ACC112 (cell line): ENCODE data around the gene TNNC1.

ENCODE experiments used
- H2AFZ ChIP-seq: fragments of 200-600 bp; sonication (generic); one replicate; pipeline ENCODE4 v1.6.0; 2017; ENCODE audit warnings: antibody characterized with exemption, low read length; ENCODE audit not compliant: unreplicated experiment
- H3K27ac ChIP-seq: fragments of 200-600 bp; sonication (generic); 2 replicates; pipeline ENCODE4 v1.5.1; 2014; ENCODE audit warnings: low read depth, mild to moderate bottlenecking, antibody characterized with exemption, low read length, moderate library complexity
- H3K27me3 ChIP-seq: fragments of 200-600 bp; sonication (generic); 2 replicates; pipeline ENCODE4 v1.6.1; 2014; ENCODE audit warnings: mild to moderate bottlenecking, antibody characterized with exemption, low read length, moderate library complexity, mixed read lengths; ENCODE audit not compliant: insufficient read depth
- H3K36me3 ChIP-seq: fragments of 200-600 bp; sonication (generic); 2 replicates; pipeline ENCODE4 v1.6.1; 2016; ENCODE audit warnings: mild to moderate bottlenecking, antibody characterized with exemption, low read length, moderate library complexity, mixed read lengths; ENCODE audit not compliant: insufficient read depth
- H3K4me1 ChIP-seq: fragments of 200-600 bp; sonication (generic); one replicate; pipeline ENCODE4 v1.6.1; 2016; ENCODE audit warnings: low read length, mixed read lengths; ENCODE audit not compliant: insufficient read depth, unreplicated experiment, control insufficient read depth
- H3K4me3 ChIP-seq: fragments of 200-600 bp; sonication (generic); 2 replicates; pipeline ENCODE4 v1.5.1; 2014; ENCODE audit warnings: mild to moderate bottlenecking, low read depth, low read length
- H3K79me2 ChIP-seq: fragments of 200-600 bp; sonication (generic); one replicate; pipeline ENCODE4 v1.6.0; 2016; ENCODE audit warnings: low read length; ENCODE audit not compliant: control insufficient read depth, unreplicated experiment, insufficient read depth

Gene TNNC1

DNA sequence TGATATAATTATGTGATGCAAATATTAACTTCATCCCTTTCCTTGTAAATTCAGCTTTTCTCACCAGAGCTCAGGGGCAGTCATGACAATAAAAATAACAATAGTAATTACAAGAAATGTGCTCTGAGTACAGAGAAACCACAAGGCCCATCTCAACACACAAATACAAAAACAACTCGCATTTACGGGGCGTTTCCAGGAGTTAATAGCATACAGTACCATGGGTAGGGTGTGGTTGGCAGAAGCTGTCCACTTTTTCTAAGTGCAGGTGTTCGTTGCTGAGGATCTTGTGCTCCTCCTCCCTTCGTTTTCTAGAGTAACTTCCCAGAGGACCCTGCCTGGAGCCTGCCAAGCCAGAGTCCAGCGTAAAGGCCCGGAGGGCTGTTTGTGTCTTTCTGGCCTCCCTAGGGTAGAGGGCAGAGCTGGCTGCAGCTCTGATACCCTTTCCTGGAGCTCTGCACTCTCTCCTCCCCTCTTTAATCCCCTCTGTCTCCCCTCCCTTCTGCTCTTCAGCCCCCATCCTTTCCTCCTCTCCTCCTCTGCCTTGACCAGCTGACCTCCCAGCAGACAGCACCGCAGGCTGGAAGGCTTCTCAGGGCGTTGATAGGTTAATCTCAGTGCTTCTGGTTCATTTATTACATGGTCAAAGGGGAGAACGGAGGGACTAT lies 20.4 kb downstream of the TNNC1 start:
- Histone ChIP-seq H3K36me3 (no peaks in the 10 kb centered on the region), H3K4me1 (peaks cover 7% of the 10 kb centered on the region), H3K79me2 (no peaks in the 10 kb centered on the region), H3K27me3 (no peaks in the 10 kb centered on the region), H3K4me3 (no peak overlapping the region), H3K27ac (no peak overlapping the region), H2AFZ (no peak overlapping the region)

DNA sequence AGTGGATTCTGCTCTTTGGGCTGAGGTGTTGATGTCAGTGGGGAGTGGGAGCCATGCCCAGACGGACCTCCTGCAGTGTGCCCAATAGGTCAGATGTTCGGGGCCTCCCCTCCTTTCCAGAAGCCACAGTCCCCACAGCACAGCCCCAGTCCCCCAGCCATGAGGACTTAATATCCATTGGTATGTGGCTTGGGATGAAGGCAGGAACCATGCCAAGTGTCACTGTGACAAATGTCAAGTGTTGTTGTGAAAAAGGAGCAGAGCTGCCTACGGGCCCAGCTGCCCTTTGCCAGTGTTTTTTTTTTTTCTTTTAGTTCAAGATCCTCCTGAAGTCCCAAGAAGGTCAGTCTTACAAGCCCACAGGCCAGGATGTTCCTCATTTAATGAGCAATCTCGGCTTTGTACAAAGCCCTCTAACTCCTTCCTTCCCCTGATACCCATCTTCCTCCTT lies 21.1 kb downstream of the TNNC1 start:
- H3K36me3 ChIP-seq: no peaks in the 10 kb centered on the region
- no peak overlapping the region for H2AFZ ChIP-seq
- H3K4me1 ChIP-seq: peaks cover 7% of the 10 kb centered on the region
- H3K4me3 ChIP-seq: no peak overlapping the region
- no peaks in the 10 kb centered on the region for H3K79me2 ChIP-seq
- H3K27me3 ChIP-seq: no peaks in the 10 kb centered on the region
- H3K27ac ChIP-seq: no peak overlapping the region

DNA sequence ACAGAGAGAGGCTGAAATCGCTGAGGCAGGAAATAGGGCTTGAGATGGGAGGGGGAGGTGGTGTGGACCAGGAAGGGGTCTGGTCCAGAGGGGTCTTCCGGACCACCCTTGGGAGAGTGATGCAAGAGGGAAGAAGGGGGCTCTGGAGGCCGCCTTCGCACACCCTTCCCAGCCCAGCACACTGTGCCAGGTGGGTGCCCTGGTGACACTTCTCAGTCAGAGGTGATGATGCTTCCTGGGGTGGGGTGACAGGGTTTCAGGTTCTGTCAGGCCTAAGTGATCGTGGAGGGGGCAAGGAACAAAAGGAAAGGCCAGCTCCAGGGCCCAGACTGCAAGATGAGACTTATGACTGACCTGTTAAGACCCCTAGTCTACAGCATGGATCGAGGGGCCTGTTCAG lies 21.6 kb downstream of the TNNC1 start:
- Histone ChIP-seq H3K4me1 (peaks cover 7% of the 10 kb centered on the region), H3K79me2 (no peaks in the 10 kb centered on the region), H3K27ac (no peak overlapping the region), H2AFZ (no peak overlapping the region), H3K36me3 (no peaks in the 10 kb centered on the region), H3K27me3 (no peaks in the 10 kb centered on the region), H3K4me3 (no peak overlapping the region)

DNA sequence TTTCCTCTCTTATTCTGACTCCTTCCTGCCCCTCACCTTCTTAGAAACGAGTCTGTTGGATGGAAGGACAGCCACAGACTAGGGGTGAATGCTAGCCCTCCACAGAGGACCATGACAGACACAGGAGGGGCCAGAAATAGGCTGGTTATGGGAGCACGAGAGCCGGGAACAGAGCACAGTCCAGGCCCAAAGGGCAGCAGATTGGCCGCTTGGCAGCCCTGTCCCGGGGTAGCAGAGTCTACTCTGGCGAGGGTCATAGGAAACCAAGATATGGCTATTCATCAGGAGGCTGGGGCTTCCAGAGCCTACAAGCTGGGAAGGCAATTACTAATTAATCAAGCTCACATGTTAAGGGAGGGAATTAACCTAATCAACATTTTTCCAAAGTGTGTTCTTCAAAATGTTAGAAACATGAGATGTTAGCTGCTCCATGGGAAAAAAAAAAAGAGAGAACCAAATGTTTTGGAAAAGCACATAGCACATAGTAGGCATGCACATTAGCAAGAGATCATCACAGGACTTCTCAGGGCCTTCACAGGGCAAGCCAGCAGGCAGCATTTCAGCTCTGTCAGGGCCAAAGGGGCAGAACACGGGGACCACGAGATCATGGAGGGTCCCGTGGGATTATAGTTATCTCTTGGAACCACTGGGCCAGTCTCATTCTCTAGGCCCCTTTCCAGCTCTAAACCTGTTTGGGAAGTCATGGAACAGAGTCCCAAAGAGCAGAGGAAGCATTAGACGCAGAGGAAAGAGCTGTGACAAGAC lies 22.2 kb downstream of the TNNC1 start:
- Histone ChIP-seq H3K4me1 (peaks cover 3% of the 10 kb centered on the region), H3K4me3 (no peak overlapping the region), H3K27me3 (no peaks in the 10 kb centered on the region), H3K79me2 (no peaks in the 10 kb centered on the region), H2AFZ (no peak overlapping the region), H3K36me3 (no peaks in the 10 kb centered on the region), H3K27ac (no peak overlapping the region)

DNA sequence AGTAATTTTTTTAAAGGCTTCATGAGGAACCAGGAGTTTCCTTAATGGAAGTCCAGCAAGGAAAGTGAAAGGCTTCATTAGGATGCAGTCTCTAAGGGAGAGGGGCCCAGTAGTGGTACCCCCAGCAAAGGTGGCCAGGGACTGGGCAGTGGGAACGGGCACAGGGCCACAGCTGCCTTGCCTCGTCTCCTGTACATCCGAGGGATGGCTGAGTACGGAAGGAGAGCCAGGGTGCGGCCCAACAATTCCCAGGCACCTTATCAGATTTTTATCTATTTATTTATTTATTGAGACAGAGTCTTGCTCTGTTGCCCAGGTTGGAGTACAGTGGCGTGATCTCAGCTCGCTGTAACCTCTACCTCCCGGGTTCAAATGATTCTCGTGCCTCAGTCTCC lies 23.4 kb downstream of the TNNC1 start:
- H3K27me3 ChIP-seq: no peaks in the 10 kb centered on the region
- H3K79me2 ChIP-seq: no peaks in the 10 kb centered on the region
- H3K27ac ChIP-seq: no peak overlapping the region
- H3K36me3 ChIP-seq: no peaks in the 10 kb centered on the region
- no peak overlapping the region for H2AFZ ChIP-seq
- H3K4me3 ChIP-seq: no peak overlapping the region
- H3K4me1 ChIP-seq: no peaks in the 10 kb centered on the region

DNA sequence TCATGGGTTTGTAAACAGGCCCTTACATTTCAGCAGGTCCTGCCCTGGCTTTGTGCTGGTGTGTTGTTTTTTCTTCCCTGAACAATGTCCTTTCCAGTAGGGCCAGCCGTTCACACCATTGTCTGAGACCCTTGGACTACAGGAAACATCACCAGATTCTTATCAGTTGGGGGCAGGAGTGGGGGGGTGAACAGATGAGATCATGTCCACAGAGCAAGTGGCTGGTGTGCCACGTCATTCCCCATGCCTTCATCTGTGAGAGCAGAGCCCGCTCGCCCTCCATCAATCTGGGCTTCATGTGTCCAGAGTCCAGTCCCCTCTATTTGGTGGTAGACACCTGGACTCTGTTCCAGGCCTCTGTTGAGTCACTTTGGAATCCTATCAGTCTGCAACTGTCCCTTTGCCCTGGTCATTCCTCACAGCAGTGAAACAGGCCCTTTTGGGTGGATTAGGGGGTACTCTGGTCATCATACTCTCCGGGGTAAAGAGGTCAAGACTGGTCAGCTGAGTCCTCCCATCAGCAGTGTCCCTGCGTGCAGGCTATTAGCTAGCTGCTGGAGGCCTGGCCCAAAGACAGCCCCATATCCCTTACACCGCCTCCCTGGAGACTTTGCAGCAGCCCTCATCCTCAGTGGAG lies 23.9 kb downstream of the TNNC1 start:
- H3K4me3 ChIP-seq: no peak overlapping the region
- H3K27me3 ChIP-seq: no peaks in the 10 kb centered on the region
- H3K27ac ChIP-seq: no peak overlapping the region
- no peak overlapping the region for H2AFZ ChIP-seq
- no peaks in the 10 kb centered on the region for H3K79me2 ChIP-seq
- H3K36me3 ChIP-seq: no peaks in the 10 kb centered on the region
- no peaks in the 10 kb centered on the region for H3K4me1 ChIP-seq

DNA sequence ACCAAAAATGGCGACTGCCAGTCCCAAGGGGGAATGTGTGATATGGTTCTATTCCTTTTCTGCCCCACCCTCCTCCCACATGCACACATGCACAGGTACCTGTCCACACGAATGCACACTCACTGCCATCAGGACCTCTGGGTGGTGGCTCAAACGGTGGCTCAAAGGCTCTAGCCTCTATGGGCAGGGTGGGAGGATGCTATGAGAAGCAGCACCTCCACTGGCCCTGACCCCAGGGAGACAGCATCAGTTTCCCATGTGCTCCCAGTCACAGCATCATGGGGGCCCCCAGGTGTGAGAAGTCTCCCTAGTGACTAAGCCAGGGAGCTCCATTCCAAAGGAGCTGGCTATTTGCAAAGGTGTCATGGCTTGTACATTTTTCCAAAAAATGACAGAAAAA lies 24.8 kb downstream of the TNNC1 start:
- no peak overlapping the region for H3K4me3 ChIP-seq
- no peaks in the 10 kb centered on the region for H3K27me3 ChIP-seq
- no peaks in the 10 kb centered on the region for H3K79me2 ChIP-seq
- H3K36me3 ChIP-seq: no peaks in the 10 kb centered on the region
- H2AFZ ChIP-seq: no peak overlapping the region
- no peak overlapping the region for H3K27ac ChIP-seq
- H3K4me1 ChIP-seq: no peaks in the 10 kb centered on the region

DNA sequence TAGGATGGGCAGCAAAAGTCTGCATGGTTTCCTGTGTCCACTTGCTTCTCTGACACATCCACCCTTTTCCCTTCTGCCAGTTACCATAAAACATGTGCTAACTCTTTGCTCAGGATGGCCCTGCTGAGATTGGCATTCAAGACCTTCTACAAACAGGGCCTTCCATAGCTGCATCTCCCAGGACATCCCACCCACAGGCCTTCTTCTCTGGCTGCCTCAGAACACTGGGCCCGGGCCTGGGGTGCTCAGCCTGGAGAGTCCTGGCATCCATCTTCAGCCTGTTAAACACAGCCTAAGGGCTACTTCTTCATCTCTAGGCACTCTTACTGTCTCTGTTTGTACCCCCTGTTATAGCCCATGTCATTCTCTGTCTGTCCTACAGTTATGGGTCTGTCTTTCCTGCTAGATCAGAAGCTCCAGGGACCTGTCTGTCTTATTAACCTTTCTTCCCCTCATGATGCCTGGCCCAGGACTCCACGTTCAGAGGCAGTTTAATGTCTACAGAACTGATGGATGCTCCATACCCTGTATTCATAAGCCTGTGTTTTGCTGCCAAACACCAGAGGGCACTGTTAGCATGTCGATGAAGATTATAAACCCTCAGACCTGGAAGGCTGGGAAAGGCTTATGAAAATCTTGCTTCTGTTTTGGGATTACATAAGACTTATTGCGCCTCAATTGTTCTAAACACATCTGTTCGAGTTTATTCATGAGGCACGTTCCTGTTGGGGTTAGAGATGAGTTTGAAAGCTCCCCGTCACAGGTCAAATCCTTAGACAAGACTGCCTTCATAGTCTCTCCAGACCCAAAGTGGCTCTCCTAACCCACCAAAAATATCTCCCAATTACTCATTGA lies 25.5 kb downstream of the TNNC1 start:
- H2AFZ ChIP-seq: no peak overlapping the region
- no peaks in the 10 kb centered on the region for H3K4me1 ChIP-seq
- no peak overlapping the region for H3K27ac ChIP-seq
- H3K27me3 ChIP-seq: no peaks in the 10 kb centered on the region
- no peak overlapping the region for H3K4me3 ChIP-seq
- no peaks in the 10 kb centered on the region for H3K79me2 ChIP-seq
- no peaks in the 10 kb centered on the region for H3K36me3 ChIP-seq

DNA sequence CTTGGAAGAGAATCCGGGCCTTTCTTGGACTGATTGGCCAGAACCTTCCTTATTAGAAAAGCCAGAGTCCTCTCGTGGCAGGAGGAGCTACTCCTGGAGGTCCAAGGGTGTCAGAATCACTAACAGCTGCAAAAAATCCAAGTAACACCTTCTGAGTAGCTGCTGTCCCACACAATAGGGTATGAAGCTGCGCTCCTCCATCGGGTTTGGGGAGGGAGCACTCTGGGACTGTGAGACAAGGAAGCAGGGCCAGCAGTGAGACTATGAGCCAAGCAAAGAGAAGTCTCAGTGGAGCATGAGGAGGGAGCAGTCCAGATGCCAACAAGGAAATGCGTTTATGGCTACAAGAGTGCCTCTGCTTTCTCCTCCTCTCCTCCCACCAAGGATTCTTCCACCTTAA lies 30.7 kb downstream of the TNNC1 start:
- Histone ChIP-seq H3K79me2 (no peaks in the 10 kb centered on the region), H3K27me3 (no peaks in the 10 kb centered on the region)

DNA sequence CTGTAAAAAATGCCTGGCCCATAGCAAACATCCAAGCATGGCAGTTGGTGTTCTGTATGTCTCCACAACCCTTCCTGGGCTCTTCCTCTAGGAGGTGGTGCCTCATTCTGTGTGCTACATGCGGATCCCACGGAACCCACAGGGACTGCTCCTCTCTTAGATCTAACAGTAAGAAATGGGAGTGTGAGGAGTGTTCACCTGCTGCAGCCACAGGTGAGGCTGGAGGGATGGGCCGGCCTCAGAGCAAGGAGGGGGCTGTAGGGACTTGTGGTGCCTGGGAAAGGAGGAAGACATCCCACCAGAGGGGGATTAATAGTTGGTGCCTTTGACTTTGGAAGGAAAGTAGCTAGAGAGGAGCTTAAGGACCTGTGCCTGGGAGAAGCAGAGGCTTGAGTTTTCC lies 31.2 kb downstream of the TNNC1 start:
- Histone ChIP-seq H3K4me1 (no peaks in the 10 kb centered on the region), H3K27ac (no peak overlapping the region), H3K36me3 (no peaks in the 10 kb centered on the region), H3K79me2 (no peaks in the 10 kb centered on the region), H3K4me3 (no peak overlapping the region), H2AFZ (no peak overlapping the region), H3K27me3 (no peaks in the 10 kb centered on the region)

More for the DNA sequence above, 30.7 kb downstream of the TNNC1 start:
- no peak overlapping the region for H3K27ac ChIP-seq
- H3K4me1 ChIP-seq: no peaks in the 10 kb centered on the region
- no peak overlapping the region for H2AFZ ChIP-seq
- H3K4me3 ChIP-seq: no peak overlapping the region
- H3K36me3 ChIP-seq: no peaks in the 10 kb centered on the region
